ENCODE data around the gene ZHX3.
"Not testable (repeated sequence)": the region's sequence is repeated elsewhere in the genome, so short reads cannot be mapped to it uniquely, and the experiment has no call there.

The ZHX3 gene

GRCh38 chr20:41133709-41134361 is 183.7 kb downstream of the ZHX3 start:
- H3K4me3 ChIP-seq (ENCODE audit: control insufficient read depth, low read depth, low read length) = no peak overlapping the region
- no peak for DNase-seq (ENCODE audit: low read depth)
- no peak for TF ChIP-seq CTCF (IDR thresholded peaks at IDR 0.05; ENCODE audit: control insufficient read depth, insufficient read depth, low read depth, low read length, missing control alignments)

- not testable (repeated sequence) for H3K4me3 ChIP-seq (ENCODE audit: control insufficient read depth, low read depth, low read length); DNase-seq (ENCODE audit: low read depth)
Measured at GRCh38 chr20:41132388-41132775, 185.1 kb downstream of the ZHX3 start.

- H3K4me3 ChIP-seq (ENCODE audit: control insufficient read depth, low read depth, low read length) = no peak overlapping the region
- no peak for TF ChIP-seq CTCF (IDR thresholded peaks at IDR 0.05; ENCODE audit: control insufficient read depth, insufficient read depth, low read depth, low read length, missing control alignments)
- no peak for DNase-seq (ENCODE audit: low read depth)
Measured at GRCh38 chr20:41131594-41132387, 185.7 kb downstream of the ZHX3 start.

Measured in AG09309 (cell line).